CD4-positive, alpha-beta memory T cell (primary cell): ENCODE measurements around the gene MCF2L2. TPM values are rescaled to one million over a fixed set of nuclear protein-coding genes. Genes with fewer than 3 reads are reported as not detected.
A peak's percentile ranks its signal among the peaks of the same experiment; 100 is the strongest.

Experiments used
- CTCF ChIA-PET: fragments of 350-600 bp; sonication (Branson Sonifier 250); formaldehyde crosslinking; loops from one replicate; lab custom pipeline; 2021; ENCODE audit warnings: inconsistent platforms; ENCODE audit not compliant: partially characterized antibody; lab: Charles Lee
- POLR2A ChIA-PET: fragments of 350-600 bp; sonication (Branson Sonifier 250); formaldehyde crosslinking; loops from one replicate; lab custom pipeline; 2021; ENCODE audit not compliant: partially characterized antibody; lab: Charles Lee
- DNase-seq, 5 donors: peaks; one replicate each; pipeline versions ENCODE4 v3.0.0 to v3.0.0-alpha.2; 2020 to 2022; ENCODE audit warnings: mixed read lengths in 1 of 5
- H3K27ac ChIP-seq: one replicate; pipeline ENCODE4 v1.7.0; 2013; ENCODE audit warnings: low read depth, low read length
- H3K27me3 ChIP-seq: 2 replicates; pipeline ENCODE4 v1.7.0; 2013; ENCODE audit warnings: mild to moderate bottlenecking, low read length, moderate library complexity; ENCODE audit not compliant: insufficient read depth
- H3K36me3 ChIP-seq: 2 replicates; pipeline ENCODE4 v1.7.0; 2013; ENCODE audit warnings: mild to moderate bottlenecking, low read length, moderate library complexity; ENCODE audit not compliant: insufficient read depth
- H3K4me1 ChIP-seq: 2 replicates; pipeline ENCODE4 v1.7.0; 2013; ENCODE audit warnings: mild to moderate bottlenecking, low read length, moderate library complexity; ENCODE audit not compliant: insufficient read depth
- H3K4me3 ChIP-seq, 2 donors: one replicate each; pipeline ENCODE4 v1.7.0; 2013; ENCODE audit warnings: low read length in 2 of 2, mild to moderate bottlenecking in 1 of 2
- H3K9me3 ChIP-seq, 2 donors: one replicate each; pipeline ENCODE4 v1.7.0; 2013; ENCODE audit warnings: low read length in 2 of 2, control low read depth in 1 of 2; ENCODE audit not compliant: control insufficient read depth in 1 of 2
- H3K27ac Mint-ChIP-seq, 7 donors: one replicate each; pipeline ENCODE4 v1.8.0; 2020 to 2021; ENCODE audit warnings: mixed read lengths in 7 of 7, mild to moderate bottlenecking in 6 of 7, inconsistent platforms in 3 of 7, moderate library complexity in 3 of 7
- H3K27me3 Mint-ChIP-seq, 2 donors: one replicate each; pipeline ENCODE4 v1.8.0; 2020 to 2021; ENCODE audit warnings: mixed read lengths in 2 of 2
- H3K36me3 Mint-ChIP-seq, 2 donors: one replicate each; pipeline ENCODE4 v1.8.0; 2020 to 2021; ENCODE audit warnings: mixed read lengths in 2 of 2, inconsistent platforms in 1 of 2, mild to moderate bottlenecking in 1 of 2
- H3K4me1 Mint-ChIP-seq, 4 donors: one replicate each; pipeline ENCODE4 v1.8.0; 2020 to 2021; ENCODE audit warnings: mixed read lengths in 4 of 4, mild to moderate bottlenecking in 1 of 4
- H3K4me3 Mint-ChIP-seq, 8 donors: one replicate each; pipeline ENCODE4 v1.8.0; 2020 to 2021; ENCODE audit warnings: mixed read lengths in 8 of 8, mild to moderate bottlenecking in 7 of 8, moderate library complexity in 6 of 8, inconsistent platforms in 3 of 8
- H3K9me3 Mint-ChIP-seq, 8 donors: one replicate each; pipeline ENCODE4 v1.8.0; 2020 to 2021; ENCODE audit warnings: mixed read lengths in 8 of 8, mild to moderate bottlenecking in 5 of 8, inconsistent platforms in 3 of 8, moderate library complexity in 1 of 8
- intact Hi-C: fragments of 100-400 bp; cut with micrococcal nuclease; formaldehyde crosslinking; loops from one replicate; pipeline ENCODE4 v1.15.1; 2023
- polyA plus RNA-seq, 2 donors: library from polyadenylated mRNA; unstranded; fragments of 300-500 nt; fragmentation: Illumina TruSeq; gene quantifications; one replicate each; pipeline ENCODE4 v1.2.3, GENCODE V29; 2021
- total RNA-seq, 2 experiments: library from RNA; stranded (reverse); gene quantifications; one replicate each; pipeline ENCODE4 v1.2.3, GENCODE V29; 2021

MCF2L2 gene
- total and polyA plus RNA-seq, 4 experiments from 2014 or later, result 0.37 to 7.3 (median 5.1) TPM

GRCh38 chr3:183212565-183212964 is 215.9 kb downstream of the MCF2L2 start:
- no peak for DNase-seq
- no peak overlapping the region for H3K27ac ChIP-seq
- no peaks in the 10 kb centered on the region for H3K27me3 ChIP-seq
- no peaks in the 10 kb centered on the region for H3K9me3 Mint-ChIP-seq
- H3K27ac Mint-ChIP-seq, result no peak overlapping the region
- no peaks in the 10 kb centered on the region for H3K9me3 ChIP-seq
- CTCF ChIA-PET, result no interaction called here
- POLR2A ChIA-PET, result no interaction called here
- no peaks in the 10 kb centered on the region for H3K27me3 Mint-ChIP-seq
- H3K36me3 Mint-ChIP-seq, result peaks cover 3 to 35% of the 10 kb centered on the region in 2 donors
- intact Hi-C loops, result no loop called here
- peaks cover 0 to 2% (median 0%) of the 10 kb centered on the region in 4 donors for H3K4me1 Mint-ChIP-seq
- no peaks in the 10 kb centered on the region for H3K4me1 ChIP-seq
- H3K36me3 ChIP-seq, result no peaks in the 10 kb centered on the region
- H3K4me3 ChIP-seq, result no peak overlapping the region
- H3K4me3 Mint-ChIP-seq, result no peak overlapping the region

GRCh38 chr3:183212096-183212495 is 216.3 kb downstream of the MCF2L2 start:
- Mint-ChIP-seq H3K27me3 (no peaks in the 10 kb centered on the region), H3K27ac (no peak overlapping the region), H3K4me3 (no peak overlapping the region), H3K9me3 (no peaks in the 10 kb centered on the region), H3K36me3 (peaks cover 3 to 35% of the 10 kb centered on the region in 2 donors), H3K4me1 (peaks cover 0 to 2% (median 1%) of the 10 kb centered on the region in 4 donors)
- intact Hi-C loops, result no loop called here
- ChIA-PET CTCF (no interaction called here), POLR2A (no interaction called here)
- Histone ChIP-seq H3K36me3 (no peaks in the 10 kb centered on the region), H3K27me3 (no peaks in the 10 kb centered on the region), H3K27ac (no peak overlapping the region), H3K4me3 (no peak overlapping the region), H3K4me1 (peaks cover 3% of the 10 kb centered on the region), H3K9me3 (no peaks in the 10 kb centered on the region)
- DNase-seq, result no peak

- Mint-ChIP-seq H3K9me3 (no peaks in the 10 kb centered on the region), H3K4me1 (peaks cover 0 to 6% (median 2%) of the 10 kb centered on the region in 4 donors), H3K27ac (no peak overlapping the region), H3K36me3 (peaks cover 3 to 35% of the 10 kb centered on the region in 2 donors), H3K4me3 (no peak overlapping the region), H3K27me3 (no peaks in the 10 kb centered on the region)
- no peaks in the 10 kb centered on the region for H3K36me3 ChIP-seq
- no peaks in the 10 kb centered on the region for H3K27me3 ChIP-seq
- H3K9me3 ChIP-seq, result no peaks in the 10 kb centered on the region
- H3K4me1 ChIP-seq, result peaks cover 6% of the 10 kb centered on the region
- H3K27ac ChIP-seq, result no peak overlapping the region
- no peak overlapping the region for H3K4me3 ChIP-seq
- POLR2A ChIA-PET, result no interaction called here
- no peak for DNase-seq
- CTCF ChIA-PET, result no interaction called here
- intact Hi-C loops, result no loop called here
Measured at GRCh38 chr3:183211352-183211751, 217.1 kb downstream of the MCF2L2 start.

GRCh38 chr3:183210862-183211341 is 217.5 kb downstream of the MCF2L2 start:
- Mint-ChIP-seq H3K9me3 (no peaks in the 10 kb centered on the region), H3K4me1 (peaks cover 0 to 6% (median 2%) of the 10 kb centered on the region in 4 donors), H3K27me3 (no peaks in the 10 kb centered on the region), H3K27ac (no peak overlapping the region), H3K36me3 (peaks cover 3 to 34% of the 10 kb centered on the region in 2 donors), H3K4me3 (no peak overlapping the region)
- H3K36me3 ChIP-seq, result no peaks in the 10 kb centered on the region
- CTCF ChIA-PET, result no interaction called here
- H3K27ac ChIP-seq, result no peak overlapping the region
- H3K4me3 ChIP-seq, result no peak overlapping the region
- intact Hi-C loops, result no loop called here
- no peaks in the 10 kb centered on the region for H3K27me3 ChIP-seq
- no peak for DNase-seq
- no peaks in the 10 kb centered on the region for H3K9me3 ChIP-seq
- H3K4me1 ChIP-seq, result peaks cover 6% of the 10 kb centered on the region
- POLR2A ChIA-PET, result no interaction called here

- intact Hi-C loops, result no loop called here
- Mint-ChIP-seq H3K27me3 (no peaks in the 10 kb centered on the region), H3K36me3 (peaks cover 3 to 33% of the 10 kb centered on the region in 2 donors), H3K27ac (peak overlapping the region in 2 of 7 donors; percentile 24 to 25), H3K9me3 (no peaks in the 10 kb centered on the region), H3K4me1 (peaks cover 0 to 6% (median 2%) of the 10 kb centered on the region in 4 donors), H3K4me3 (no peak overlapping the region)
- CTCF ChIA-PET, result no interaction called here
- Histone ChIP-seq H3K36me3 (no peaks in the 10 kb centered on the region), H3K9me3 (no peaks in the 10 kb centered on the region), H3K4me1 (peaks cover 6% of the 10 kb centered on the region), H3K27me3 (no peaks in the 10 kb centered on the region), H3K27ac (no peak overlapping the region), H3K4me3 (no peak overlapping the region)
- DNase-seq, result no peak
- POLR2A ChIA-PET, result no interaction called here
Measured at GRCh38 chr3:183210341-183210740, 218.1 kb downstream of the MCF2L2 start.

GRCh38 chr3:183208800-183209199 is 219.6 kb downstream of the MCF2L2 start:
- H3K9me3 Mint-ChIP-seq, result peaks cover 0 to 4% (median 2%) of the 10 kb centered on the region in 8 donors
- Histone ChIP-seq H3K4me3 (no peak overlapping the region), H3K4me1 (peaks cover 6% of the 10 kb centered on the region), H3K27ac (no peak overlapping the region), H3K27me3 (no peaks in the 10 kb centered on the region), H3K36me3 (no peaks in the 10 kb centered on the region), H3K9me3 (peaks cover 0 to 3% of the 10 kb centered on the region in 2 donors)
- no peak for DNase-seq
- no peaks in the 10 kb centered on the region for H3K27me3 Mint-ChIP-seq
- H3K36me3 Mint-ChIP-seq, result peaks cover 3 to 33% of the 10 kb centered on the region in 2 donors
- intact Hi-C loops, result no loop called here
- ChIA-PET POLR2A (no interaction called here), CTCF (interaction anchor here (0.8 kb wide), 1 partner anchor 20 kb away, joined by 3 read pairs; no protein-coding TSS in a partner anchor)
- H3K4me3 Mint-ChIP-seq, result no peak overlapping the region
- H3K4me1 Mint-ChIP-seq, result peaks cover 0 to 6% (median 2%) of the 10 kb centered on the region in 4 donors
- no peak overlapping the region for H3K27ac Mint-ChIP-seq

- Histone ChIP-seq H3K27me3 (no peaks in the 10 kb centered on the region), H3K36me3 (no peaks in the 10 kb centered on the region), H3K27ac (no peak overlapping the region), H3K4me3 (no peak overlapping the region), H3K9me3 (peaks cover 0 to 4% of the 10 kb centered on the region in 2 donors), H3K4me1 (peaks cover 6% of the 10 kb centered on the region)
- no peak overlapping the region for H3K4me3 Mint-ChIP-seq
- peaks cover 3 to 39% of the 10 kb centered on the region in 2 donors for H3K36me3 Mint-ChIP-seq
- intact Hi-C loops, result no loop called here
- H3K4me1 Mint-ChIP-seq, result peaks cover 0 to 6% (median 2%) of the 10 kb centered on the region in 4 donors
- ChIA-PET CTCF (interaction anchor here (0.8 to 0.9 kb wide), 2 partner anchors 16 to 19 kb away, joined by 3 read pairs; no protein-coding TSS in a partner anchor), POLR2A (no interaction called here)
- H3K27me3 Mint-ChIP-seq, result no peaks in the 10 kb centered on the region
- H3K27ac Mint-ChIP-seq, result no peak overlapping the region
- H3K9me3 Mint-ChIP-seq, result peaks cover 0 to 9% (median 7%) of the 10 kb centered on the region in 8 donors
- no peak for DNase-seq
Measured at GRCh38 chr3:183208260-183208659, 220.2 kb downstream of the MCF2L2 start.
